ENCODE measurements around the gene OR6X1.
A peak's percentile ranks its signal among the peaks of the same experiment; 100 is the strongest.
"Not testable (repeated sequence)": the region's sequence is repeated elsewhere in the genome, so short reads cannot be mapped to it uniquely, and the experiment has no call there.

OR6X1 gene

DNA sequence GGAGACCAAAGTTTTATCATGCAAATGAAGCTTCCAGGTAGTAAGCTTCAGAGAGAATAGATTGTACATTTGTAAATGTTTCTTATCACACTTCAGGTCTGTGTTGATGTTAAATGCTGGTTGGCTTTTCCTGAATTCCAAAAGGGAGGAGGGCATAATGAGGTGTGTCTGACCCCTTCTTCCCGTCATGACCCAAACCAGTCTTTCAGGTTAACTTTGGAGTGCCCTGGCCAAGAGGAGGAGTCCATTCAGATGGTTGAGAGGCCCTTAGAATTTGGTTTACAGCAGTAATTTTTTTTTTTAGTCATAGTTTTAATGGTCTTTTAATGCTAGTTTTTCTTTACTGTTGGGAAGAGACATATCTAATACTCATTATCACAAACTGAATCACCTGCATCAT lies 2.5 kb downstream of the OR6X1 start:
- DNase-seq, result no peak

DNA sequence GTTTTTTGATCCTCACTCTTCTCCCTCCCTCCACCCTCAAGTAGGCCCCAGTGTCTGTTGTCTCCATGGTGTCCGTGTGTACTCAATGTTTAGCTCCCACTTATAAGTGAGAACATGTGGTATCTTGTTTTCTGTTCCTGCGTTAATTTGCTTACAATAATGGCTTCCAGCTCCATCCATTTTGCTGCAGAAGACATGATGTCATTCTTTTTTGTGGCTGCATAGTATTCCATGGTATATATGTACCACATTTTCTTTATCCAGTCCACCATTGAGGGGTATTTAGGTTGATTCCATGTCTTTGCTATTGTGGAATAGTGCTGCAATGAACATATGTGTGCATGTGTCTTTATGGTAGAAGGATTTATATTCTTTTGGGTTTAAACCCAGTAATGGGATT lies 6.0 kb downstream of the OR6X1 start:
- DNase-seq, result not testable (repeated sequence)

DNA sequence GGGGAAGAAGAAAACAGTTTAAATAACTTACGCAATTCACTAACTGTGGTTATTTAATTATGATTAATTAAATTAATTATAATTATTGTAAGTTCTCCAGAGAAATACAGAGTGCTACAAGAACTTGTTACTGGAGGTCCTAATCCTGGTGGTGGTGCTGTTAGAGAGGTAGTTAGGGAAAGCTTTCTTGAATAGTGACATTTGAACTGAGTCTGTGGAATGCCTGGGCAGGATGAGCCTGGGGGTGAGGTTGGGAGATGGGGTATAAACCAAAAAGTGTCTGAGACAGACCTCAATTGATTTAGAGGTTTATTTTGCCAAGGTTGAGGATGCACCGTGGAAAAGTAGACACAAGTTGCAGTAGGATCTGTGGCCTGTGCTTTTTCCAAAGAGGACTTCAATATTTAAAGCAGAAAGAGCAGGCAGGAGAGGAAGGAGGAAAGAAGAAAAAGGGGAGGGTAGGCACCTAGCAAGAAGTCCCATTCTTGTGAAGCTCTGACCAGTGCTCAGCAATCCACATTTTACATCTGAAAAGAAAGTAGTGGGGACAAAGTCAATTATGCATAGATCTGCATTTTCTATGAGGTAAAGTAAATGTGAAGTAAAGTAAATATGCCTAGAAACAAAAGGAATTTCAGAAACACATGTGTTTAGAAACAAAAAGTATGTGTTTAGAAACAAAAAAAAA lies 8.4 kb downstream of the OR6X1 start:
- DNase-seq, result no peak

DNA sequence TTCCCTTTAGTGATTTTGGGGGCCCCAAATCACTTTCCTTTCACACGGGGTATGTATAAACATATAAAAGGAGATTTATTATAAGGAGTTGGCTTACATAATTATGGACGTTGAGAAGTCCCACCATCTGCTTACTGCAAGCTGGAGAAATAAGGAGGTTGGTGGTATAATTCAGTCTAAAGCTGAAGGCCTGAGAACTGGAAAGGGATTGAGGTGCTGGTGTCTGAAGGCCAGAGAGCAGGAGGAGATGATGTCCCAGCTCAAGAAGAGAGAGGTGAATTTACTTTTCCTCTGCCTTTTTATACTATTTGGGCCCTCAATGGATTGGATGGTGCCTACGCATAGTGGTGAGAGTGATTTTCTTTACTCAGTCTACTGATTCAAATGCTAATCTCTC lies 11.6 kb downstream of the OR6X1 start:
- no peak for DNase-seq

DNA sequence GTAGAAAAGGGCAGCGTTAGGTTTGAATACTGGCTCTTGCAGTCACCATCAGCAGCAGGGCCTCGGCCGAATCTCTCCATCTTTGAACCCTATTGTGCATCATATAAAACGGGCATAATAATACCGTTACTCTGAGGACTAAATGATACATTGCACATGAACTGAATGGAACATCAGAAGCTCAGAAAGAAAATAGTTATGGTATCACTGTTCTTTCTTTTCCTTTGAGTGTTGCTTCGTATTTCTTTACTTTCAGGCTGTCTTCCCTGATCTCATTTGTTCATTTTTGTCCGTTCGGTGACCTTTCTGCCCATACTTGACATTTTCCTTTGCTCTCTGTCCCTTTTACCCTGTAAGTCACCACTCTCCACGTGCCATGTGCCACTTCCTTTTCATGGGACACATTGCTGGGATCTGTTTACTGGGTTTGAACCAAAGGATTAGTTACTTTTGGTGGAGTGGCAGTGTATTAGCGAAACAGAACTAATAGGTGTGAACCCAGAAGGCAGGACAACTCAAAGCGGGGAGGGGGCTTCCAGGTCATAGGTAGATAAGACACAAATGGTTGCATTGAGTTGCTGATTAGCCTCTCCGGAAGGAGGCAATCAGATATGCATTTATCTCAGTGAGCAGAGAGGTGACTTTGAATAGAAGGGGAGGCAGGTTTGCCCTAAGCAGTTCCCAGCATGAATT lies 12.1 kb downstream of the OR6X1 start:
- DNase-seq, result no peak

DNA sequence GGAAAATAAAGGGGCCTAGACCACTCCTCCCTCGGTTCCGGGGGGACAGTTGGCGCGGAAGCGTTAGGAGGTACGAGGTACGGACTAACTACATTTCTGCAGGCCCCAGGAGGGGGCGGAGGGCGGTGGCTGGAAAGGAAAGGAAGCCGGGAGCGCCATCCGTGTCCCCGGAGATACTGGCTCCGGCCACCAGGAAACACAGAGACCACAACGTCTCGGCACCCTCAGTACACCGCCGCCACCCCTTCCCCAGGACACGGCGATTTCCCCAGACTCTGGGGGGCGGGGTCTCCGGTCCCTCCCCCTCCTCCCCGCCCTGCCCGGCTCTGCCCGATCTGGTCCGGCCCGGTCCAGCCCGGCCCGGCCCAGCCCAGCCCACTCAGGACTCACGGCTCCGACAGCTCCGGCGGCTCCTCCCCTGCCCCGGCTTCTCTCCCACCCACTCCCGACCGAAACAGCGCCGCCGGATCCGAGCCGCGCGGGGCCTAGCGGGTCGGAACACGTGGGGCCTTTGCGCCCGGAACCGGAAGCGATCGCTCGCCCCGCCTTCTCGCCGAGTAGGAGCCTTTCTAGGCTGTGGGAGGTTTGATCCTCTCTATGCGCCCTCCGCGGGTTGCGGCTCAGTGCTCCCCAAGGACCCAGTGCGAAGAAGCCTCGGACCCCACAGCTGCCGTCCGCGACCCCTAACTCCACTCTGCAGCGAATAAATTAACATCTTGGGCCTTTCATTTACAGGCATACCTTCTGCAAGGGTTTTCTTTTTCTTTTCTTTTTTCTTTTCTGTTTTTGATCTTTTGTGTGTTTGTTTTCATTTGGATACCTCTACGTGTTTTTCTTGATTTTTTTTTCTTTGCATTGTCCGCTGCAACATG lies 12.9 kb downstream of the OR6X1 start, which contains the start of gene ZNF202:
ZNF202 (minus strand) TSS at position 502 of the 872 bp plus-strand sequence. CDS start 10,772 bp downstream, outside the sequence.
- DNase-seq, result peak; percentile 93

DNA sequence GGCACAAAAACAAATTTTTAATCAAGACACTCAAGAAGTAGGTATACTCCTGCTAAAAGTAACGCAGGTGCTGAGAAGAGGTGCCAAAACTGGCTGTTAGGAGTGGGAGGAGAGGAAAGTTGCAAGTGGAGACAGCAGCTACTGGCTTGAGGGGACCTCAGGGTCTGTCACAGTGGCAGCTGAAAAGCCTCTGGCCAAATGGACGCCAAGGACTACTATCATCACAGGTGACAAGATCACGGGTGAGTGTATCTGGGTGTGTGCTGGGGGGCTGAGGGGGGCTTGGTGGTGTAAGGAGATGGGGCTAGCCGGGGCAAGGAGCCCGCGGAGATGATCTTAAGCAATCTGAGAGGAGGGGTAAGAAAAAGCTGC lies 13.5 kb downstream of the OR6X1 start:
- no peak for DNase-seq

DNA sequence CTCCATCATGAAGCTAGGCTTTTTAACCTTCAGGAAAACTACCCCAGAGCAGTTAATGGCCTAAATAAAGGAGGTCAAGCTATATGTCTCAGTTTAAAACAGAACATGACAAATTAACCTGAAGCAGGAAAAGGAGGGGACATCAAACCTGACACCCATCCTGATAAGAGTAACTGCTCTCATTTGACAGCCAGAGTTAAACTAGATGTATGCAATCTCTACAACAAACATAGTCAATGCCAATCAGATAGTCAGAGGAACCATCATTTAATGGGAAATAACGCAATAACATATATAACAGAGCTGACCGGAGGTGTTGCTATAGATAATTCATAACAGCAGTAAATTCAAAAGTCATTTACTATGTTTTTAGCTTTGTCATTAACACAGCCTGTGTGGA lies 15.9 kb downstream of the OR6X1 start:
- DNase-seq, result no peak

DNA sequence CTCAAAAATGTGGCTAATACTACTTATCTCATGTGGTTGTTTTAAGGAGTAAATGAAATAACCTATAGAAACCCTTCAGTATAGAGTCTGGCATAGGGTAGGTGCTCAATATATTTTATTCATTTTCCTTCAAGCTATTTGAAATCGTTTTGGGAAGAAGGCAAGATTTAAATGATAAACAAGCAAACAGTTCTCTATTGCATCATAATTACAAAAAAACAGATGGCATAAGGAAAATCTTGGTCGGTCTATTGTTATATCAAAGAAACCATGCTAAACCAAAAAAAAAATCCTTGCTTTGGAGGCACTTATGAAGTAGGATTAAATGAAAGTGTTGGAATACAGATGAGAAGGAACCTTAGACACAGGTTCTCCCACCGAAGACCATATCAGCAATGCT lies 17.5 kb downstream of the OR6X1 start:
- DNase-seq, result no peak

DNA sequence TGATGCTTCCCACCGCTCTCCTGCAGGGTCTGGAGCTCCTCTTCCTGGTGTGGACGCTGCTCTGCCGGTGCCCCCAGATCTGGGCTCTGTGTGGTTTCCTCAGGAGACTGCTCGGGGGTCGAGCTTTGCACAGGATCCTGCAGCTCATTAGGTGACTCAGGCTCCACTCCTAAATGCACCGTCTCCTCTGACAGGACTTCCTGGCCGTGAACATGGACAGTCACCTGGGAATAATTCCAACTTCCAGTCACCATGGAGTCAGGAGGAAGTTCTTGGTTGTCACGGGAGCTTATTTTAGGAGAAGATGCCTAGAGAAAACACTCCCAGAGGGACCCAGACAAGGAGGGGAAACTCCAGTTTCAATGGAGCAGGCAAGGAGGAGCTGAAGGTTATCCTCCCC lies 24.7 kb downstream of the OR6X1 start:
- no peak for DNase-seq

DNA sequence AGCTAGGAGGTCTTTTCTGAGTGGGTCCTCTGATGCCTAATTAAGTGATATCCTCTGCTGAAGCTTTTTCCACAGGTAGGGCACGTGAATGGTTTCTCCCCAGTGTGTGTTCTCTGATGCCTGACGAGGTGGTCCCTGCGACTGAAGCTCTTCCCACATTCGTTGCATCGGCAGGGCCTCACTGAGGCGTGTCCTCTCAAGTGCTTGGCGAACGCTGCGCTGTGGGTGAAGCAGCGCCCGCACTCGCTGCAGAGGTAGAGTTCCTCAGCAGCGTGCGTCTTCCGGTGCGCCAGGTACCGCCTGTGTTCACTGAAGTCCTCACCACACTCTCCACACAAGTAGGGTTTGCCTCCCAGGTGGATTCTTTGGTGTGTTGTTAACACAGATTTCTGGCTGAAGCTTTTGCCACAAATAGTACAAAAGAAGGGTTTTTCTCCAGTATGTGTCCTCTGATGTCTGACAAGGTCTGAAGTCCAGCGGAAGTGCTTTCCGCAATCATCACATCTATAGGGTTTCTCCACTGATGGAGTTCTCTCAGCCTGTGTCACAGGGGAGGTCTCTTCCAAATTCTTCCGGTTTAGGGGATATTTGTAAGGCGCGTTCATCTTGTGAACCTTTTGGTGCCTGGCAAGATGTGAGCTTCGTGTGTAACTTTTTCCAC lies 28.2 kb downstream of the OR6X1 start:
- DNase-seq, result no peak

DNA sequence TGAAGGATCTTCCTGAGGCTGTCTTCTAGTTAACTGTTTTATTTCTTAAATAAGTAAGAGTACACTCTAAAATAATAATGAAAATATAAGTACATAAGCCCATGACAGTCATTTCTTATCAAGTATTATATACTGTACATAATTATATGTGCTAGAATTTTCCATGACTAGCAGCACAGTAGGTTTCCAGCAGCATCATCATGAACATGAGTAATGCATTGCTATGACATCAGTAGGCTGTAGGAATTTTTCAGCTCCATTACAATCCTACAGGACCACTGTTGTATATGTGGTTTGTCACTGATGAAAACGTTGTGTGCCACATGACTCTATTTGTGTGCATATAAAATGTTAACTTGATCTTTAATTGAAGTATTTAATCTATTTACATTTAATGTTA lies 34.9 kb downstream of the OR6X1 start:
- no peak for DNase-seq

DNA sequence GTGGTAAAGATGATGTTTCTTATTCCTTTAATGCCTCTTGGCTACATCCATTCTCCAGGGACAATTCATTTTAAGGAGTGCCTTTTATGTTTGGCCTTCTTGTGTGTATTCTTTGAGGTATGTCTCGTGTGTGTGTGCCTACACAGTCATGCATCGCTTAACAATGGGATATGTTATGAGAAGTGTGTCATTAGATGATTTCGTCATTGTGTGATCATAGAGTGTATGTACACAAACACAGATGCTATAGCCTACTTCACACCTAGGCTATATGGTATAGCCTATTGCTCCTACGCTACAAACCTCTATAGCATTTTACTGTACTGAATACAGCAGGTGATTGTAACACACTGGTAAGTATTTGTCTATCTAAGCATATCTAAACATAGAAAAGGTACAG lies 35.8 kb downstream of the OR6X1 start:
- DNase-seq, result no peak

DNA sequence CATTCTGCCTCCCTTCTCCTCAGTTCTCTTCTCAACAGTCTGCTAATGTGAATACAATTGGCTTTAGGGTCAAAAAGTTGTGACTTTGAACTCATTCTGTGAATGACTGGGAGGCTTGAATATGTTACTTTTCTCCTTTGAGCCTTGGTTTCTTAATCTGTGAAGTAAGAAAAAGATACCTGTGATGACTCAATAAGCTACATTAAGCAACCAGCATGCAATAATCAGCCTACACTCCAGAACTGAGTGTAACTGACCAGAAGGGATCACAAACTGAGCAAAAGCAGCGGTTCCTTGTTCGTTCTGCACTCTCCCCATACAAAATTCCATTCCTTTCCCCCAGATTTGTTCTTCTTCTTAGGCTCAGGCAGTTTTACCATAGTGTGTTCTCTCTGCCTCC lies 36.3 kb downstream of the OR6X1 start:
- DNase-seq, result no peak

DNA sequence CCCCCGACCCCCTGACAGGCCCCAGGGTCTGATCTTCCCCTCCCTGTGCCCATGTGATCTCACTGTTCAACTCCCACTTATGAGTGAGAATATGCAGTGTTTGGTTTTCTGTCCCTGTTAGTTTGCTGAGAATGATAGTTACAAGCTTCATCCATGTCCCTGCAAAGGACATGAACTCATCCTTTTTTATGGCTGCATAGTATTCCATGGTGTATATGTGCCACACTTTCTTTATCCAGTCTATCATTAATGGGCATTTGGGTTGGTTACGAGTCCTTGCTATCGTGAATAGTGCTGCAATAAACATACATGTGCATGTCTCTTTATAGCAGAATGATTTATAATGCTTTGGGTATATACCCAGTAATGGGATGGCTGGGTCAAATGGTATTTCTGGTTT lies 41.7 kb downstream of the OR6X1 start:
- not testable (repeated sequence) for DNase-seq

DNA sequence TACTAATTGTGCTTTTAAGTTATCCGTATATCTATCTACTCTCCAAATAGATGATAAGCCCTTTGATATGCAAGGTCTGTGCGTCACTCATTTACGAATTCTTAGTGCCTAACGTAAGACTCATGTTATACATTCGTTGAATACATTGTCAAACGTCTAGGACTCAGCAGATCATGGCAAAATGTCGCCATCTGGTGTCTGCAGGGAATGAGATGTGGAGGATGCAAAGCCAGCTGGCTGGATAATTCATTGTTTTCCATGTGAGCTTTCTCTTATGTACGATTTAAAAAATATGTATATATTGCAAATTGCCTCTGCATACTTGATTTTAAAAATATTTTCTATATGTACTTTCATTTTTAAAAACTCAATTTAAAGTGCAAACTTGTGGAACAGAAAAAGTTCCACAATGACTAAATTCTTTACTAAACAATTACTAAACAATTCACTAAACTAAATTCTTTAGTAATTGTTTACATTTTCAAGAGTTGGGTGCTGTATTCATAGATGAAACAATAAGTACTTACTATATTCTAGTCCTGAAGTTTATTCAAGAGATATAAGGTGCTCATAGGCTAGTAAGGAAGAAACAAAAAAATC lies 46.6 kb downstream of the OR6X1 start:
- DNase-seq, result peak; percentile 68

DNA sequence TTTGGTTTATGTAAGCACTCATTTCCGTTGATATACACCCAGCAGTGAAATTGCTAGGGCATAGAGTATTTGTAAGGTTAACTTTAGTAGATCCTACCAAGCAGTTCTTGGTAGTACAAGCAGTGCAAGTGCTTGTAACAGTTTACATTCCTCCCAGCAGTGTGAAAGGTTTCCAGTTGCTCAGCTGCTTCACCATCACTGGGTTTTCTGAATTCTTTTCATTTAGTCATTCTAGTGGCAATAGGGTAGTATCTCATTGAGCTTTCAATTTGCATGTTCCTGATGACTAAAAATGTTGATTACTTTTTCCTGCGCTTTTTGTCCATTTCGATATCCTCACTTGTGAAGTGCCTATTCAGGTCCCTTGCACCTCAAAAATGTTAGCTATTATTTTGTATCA lies 47.1 kb downstream of the OR6X1 start:
- no peak for DNase-seq

DNA sequence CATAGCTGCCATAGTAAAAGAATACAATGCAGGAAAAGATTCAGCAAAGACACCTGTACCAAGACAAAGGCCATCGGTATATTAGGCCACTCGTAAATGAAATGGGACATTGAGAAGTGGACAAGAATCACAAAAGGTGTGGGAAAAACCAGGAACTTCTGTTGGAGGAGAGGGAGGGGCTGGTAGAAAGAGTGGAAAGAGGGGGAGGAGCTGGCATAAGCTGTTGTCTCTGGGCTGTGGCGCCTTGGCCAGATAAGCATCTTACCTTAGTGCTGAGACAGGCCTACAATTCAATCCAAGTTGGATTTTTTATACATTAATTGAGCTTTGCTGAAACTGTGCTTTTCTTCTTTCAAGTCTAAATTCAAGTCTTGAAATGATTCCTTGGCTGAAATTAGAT lies 50.0 kb downstream of the OR6X1 start:
- no peak for DNase-seq
